ENCODE results near the gene TBX5.

TBX5 gene

GRCh38 chr12:114399664-114400211 is 6.2 kb downstream of the TBX5 start:
- H3K4me3 ChIP-seq (ENCODE audit: low read length), result no peak overlapping the region
- no peaks in the 10 kb centered on the region for H3K79me2 ChIP-seq (ENCODE audit: control insufficient read depth, low read length)
- H3K27me3 ChIP-seq (ENCODE audit: control insufficient read depth, low read length), result peaks cover 9% of the 10 kb centered on the region; the same call in 1 of the 2 replicates
- H3K4me2 ChIP-seq (ENCODE audit: low read length), result no peak overlapping the region
- H3K27ac ChIP-seq (ENCODE audit: low read depth, low read length), result no peak overlapping the region
- TF ChIP-seq EZH2phosphoT487 (IDR thresholded peaks at IDR 0.05; ENCODE audit: borderline replicate concordance, low read length), result no peak
- TF ChIP-seq CTCF (IDR thresholded peaks at IDR 0.05; ENCODE audit: low read depth, low read length, poor library complexity, severe bottlenecking), result no peak
- H3K36me3 ChIP-seq (ENCODE audit: control insufficient read depth, low read length), result no peaks in the 10 kb centered on the region
- H3K9me3 ChIP-seq (ENCODE audit: control insufficient read depth, insufficient read depth, low read length), result no peaks in the 10 kb centered on the region
- H3K9me2 ChIP-seq (replicated peaks; ENCODE audit: control insufficient read depth, low read length), result no peaks in the 10 kb centered on the region
- no peaks in the 10 kb centered on the region for H4K20me1 ChIP-seq (ENCODE audit: control insufficient read depth, insufficient read depth, low read depth, low read length)
- no peaks in the 10 kb centered on the region for H3K4me1 ChIP-seq (ENCODE audit: control insufficient read depth, low read length)
- no peaks in the 10 kb centered on the region for H3F3A ChIP-seq (ENCODE audit: control insufficient read depth, insufficient read depth)

- Histone ChIP-seq H3K4me1 (ENCODE audit: control insufficient read depth, low read length) (no peaks in the 10 kb centered on the region), H3K4me3 (ENCODE audit: low read length) (no peak overlapping the region), H3F3A (ENCODE audit: control insufficient read depth, insufficient read depth) (no peaks in the 10 kb centered on the region), H3K9me2 (replicated peaks; ENCODE audit: control insufficient read depth, low read length) (no peaks in the 10 kb centered on the region), H3K4me2 (ENCODE audit: low read length) (no peak overlapping the region), H3K36me3 (ENCODE audit: control insufficient read depth, low read length) (no peaks in the 10 kb centered on the region), H4K20me1 (ENCODE audit: control insufficient read depth, insufficient read depth, low read depth, low read length) (no peaks in the 10 kb centered on the region), H3K27ac (ENCODE audit: low read depth, low read length) (no peak overlapping the region), H3K27me3 (ENCODE audit: control insufficient read depth, low read length) (peaks cover 21% of the 10 kb centered on the region), H3K9me3 (ENCODE audit: control insufficient read depth, insufficient read depth, low read length) (no peaks in the 10 kb centered on the region), H3K79me2 (ENCODE audit: control insufficient read depth, low read length) (no peaks in the 10 kb centered on the region)
- TF ChIP-seq CTCF (IDR thresholded peaks at IDR 0.05; ENCODE audit: low read depth, low read length, poor library complexity, severe bottlenecking) (no peak), EZH2phosphoT487 (IDR thresholded peaks at IDR 0.05; ENCODE audit: borderline replicate concordance, low read length) (no peak)
Measured at GRCh38 chr12:114397978-114398881, 7.7 kb downstream of the TBX5 start.

- Histone ChIP-seq H3K9me3 (ENCODE audit: control insufficient read depth, insufficient read depth, low read length) (no peaks in the 10 kb centered on the region), H3K4me1 (ENCODE audit: control insufficient read depth, low read length) (no peaks in the 10 kb centered on the region), H3K27ac (ENCODE audit: low read depth, low read length) (no peak overlapping the region), H3K36me3 (ENCODE audit: control insufficient read depth, low read length) (no peaks in the 10 kb centered on the region), H3K4me3 (ENCODE audit: low read length) (no peak overlapping the region), H3K27me3 (ENCODE audit: control insufficient read depth, low read length) (peaks cover 28% of the 10 kb centered on the region), H3F3A (ENCODE audit: control insufficient read depth, insufficient read depth) (no peaks in the 10 kb centered on the region), H3K4me2 (ENCODE audit: low read length) (no peak overlapping the region), H3K9me2 (replicated peaks; ENCODE audit: control insufficient read depth, low read length) (no peaks in the 10 kb centered on the region), H4K20me1 (ENCODE audit: control insufficient read depth, insufficient read depth, low read depth, low read length) (no peaks in the 10 kb centered on the region), H3K79me2 (ENCODE audit: control insufficient read depth, low read length) (no peaks in the 10 kb centered on the region)
- no peak for TF ChIP-seq EZH2phosphoT487 (IDR thresholded peaks at IDR 0.05; ENCODE audit: borderline replicate concordance, low read length)
- no peak for TF ChIP-seq CTCF (IDR thresholded peaks at IDR 0.05; ENCODE audit: low read depth, low read length, poor library complexity, severe bottlenecking)
Measured at GRCh38 chr12:114396869-114397719, 8.8 kb downstream of the TBX5 start.

Measured in DOHH2 (cell line).